Stimulated activated CD8-positive, alpha-beta memory T cell treated with anti-CD3 and anti-CD28 coated beads, Interleukin-4, amount 100 ng/mL, for 1 hour (primary cell): ENCODE results near the gene TVP23C.

Experiments
- DNase-seq, 2 donors: peaks; one replicate each; pipeline ENCODE4 v3.0.0-alpha.2; 2020; ENCODE audit warnings: low read depth in 2 of 2, low spot score in 1 of 2

TVP23C gene

DNA sequence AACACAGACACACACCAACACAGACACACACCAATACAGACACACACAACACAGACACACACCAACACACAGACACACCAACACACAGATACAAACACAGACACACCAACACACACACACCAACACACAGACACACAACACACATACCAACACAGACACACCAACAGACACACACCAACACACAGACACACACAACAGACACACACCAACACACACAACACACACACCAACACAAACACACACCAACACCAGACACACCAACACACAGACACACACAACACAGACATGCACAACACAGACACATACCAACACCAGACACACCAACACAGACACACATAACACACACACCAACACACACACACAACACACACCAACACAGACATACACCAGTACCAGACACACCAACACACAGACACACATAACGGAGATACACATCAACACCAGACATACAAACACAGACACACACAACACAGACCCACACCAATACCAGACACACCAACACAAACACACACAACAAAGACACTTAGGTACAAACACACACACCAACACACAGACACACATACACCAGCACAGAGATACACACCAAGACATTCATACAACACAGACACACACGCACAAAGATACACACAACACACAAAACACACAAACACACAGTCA, 98.1 kb downstream of the TVP23C start:
- no peak for DNase-seq

DNA sequence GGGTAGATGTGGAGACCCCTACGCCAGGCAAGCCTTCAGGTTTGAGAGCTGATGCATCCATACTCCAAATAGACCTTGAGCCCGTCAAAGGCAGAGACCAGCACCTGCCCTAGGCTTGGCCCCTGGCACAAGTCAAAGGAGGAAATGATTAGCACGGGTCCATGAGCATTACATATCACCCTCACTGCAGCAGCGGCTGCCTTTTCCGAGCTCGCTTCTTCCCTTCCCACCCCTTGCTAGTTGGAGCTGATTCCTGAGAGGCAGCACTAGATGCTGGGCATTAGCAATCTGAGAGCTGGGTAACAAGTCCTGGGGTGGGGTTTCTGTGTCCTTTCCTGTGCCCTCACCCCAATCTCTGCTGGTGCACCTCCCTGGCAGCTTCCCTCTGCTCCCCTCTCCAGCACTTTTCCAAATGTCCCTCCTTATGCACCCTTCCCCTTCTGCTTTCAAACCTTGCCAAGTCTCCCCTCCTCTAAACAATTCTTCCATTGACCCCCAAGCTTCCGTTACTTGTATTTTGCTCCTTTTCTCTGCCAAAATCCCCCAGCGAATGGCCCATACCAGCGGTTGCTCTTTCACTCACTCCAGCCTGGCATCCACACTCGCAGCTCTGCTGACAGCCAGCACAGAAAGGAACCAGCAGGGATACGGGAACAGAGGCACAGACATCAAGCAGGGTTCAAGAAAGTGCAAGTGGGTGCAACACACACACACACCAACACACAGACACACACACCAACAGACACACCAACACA, 98.9 kb downstream of the TVP23C start:
- DNase-seq = no peak

DNA sequence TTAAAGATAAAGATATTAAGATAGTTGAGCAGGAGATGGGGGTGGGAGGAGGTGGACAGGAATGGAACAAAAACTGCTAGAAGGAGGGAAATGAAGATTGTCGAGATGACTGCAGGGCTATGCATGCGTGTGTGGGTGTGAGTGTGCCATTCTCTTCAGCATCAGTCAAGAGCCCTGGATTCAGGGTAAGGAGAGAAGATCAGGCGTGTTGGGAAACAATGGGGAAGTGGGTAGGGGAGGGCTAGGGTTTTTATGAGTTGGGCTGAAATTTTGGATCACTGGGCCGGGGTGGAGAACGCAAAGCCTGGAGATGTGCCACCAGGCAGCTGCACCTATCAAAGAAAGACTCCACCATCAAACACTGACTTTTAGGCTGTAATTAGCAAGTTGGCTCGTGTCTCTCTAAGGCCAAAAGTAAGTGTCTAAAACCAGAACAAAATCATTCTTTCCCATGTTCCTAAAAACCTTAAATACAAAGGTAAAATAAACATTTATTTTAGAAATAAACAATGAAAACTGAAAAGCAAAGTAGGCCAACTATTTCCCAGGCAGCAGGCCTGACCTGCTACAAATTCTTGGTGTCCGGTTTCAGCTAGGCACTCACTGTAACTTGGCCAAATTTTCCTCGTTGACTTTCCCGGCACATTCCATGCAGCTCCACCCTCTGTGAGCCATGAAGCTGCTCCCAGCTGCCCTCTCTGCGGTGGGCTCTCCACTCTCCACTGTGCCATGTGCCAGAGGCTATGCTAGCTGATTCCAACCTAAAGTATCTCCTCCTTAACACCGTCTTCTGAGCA, 100.1 kb downstream of the TVP23C start:
- DNase-seq = no peak

DNA sequence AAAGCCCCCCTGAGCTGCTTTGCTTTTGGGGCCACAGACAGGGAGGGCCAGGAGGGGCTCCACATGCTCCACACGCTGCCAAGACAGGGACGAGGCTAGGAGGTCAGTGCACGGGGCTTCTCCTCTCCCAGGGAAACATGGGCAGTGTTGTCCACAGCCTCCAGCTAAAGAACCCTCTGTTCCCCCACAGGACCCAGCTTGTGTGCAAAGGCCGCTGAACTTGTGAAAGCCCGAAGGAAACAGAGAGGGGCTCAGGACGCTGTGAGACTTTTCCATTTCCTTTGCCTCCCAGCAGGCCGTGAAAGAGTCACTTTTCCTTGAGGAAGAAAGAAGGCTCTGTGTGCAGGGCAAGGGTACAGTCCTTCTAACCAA, 105.6 kb downstream of the TVP23C start:
- DNase-seq = no peak

DNA sequence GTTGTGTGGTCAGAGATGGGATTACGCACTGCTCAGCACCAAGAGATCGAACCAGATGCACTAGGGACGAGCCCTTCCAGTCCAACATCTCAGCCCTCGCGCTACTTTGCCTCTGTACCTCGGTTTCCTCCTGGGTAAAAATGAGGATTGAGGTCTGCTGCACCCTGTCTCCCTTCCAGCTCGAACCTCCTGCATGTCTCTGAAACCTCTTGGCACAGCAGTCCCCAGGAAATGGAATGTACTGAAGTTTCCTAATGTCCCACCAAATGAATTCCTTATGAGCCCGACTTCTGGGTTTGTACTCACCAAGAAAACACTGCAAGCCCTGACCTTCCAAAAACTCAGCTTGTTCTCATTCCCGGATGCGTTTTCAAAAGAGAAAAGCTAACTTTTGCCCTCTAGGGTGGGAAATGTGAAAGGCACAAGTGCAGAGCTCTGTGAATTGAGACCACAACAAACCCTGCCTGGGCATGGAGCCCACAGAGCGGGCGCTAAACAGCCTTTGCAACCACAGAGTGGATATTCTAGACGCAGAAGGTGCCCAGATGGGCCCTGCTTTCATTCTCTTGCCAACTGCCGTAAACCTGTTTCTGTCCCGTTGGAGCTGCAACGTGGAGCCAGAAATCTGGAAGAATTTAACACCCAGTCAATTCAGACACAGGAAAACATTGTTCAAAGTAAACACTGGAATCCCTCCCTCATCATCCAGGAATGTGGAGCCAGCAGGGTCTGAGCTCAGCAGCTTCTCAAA, 106.1 kb downstream of the TVP23C start:
- no peak for DNase-seq

DNA sequence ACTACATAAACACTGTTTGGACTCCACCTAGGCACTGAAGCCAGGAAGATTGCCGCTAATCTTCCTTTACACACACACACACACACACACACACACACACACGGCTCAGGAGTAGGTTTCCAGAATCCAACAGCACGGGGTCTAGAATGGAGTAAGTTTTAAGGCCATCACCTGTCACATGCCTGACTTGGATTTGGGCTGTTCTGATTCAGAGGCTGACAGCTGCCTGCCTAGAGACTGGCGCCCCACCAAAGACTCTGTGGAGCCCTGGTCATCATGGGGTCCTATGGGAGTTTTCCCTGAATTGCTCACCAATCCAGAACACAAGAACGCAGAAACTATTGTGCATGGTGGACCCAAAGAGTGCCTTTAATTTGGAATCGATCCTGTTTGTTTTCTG, 106.8 kb downstream of the TVP23C start:
- DNase-seq = no peak

DNA sequence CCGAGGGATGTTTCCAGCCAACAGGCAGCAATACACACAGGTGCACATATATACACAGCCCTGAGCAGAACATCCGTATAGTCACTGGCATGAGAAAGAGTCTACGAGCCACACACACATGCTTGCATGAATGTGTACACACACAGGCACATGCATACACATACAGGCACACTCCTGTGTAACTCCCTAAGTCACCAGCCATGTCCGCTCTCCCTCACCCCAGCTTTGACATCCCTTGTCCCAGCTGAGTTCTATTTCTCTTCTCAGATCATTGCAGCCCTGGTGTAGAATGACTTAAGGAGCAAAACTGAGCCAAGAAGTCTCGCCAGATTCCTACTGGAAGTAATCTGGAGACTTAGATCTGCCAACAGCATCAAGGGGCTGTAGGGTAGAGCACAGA, 108.9 kb downstream of the TVP23C start:
- no peak for DNase-seq

DNA sequence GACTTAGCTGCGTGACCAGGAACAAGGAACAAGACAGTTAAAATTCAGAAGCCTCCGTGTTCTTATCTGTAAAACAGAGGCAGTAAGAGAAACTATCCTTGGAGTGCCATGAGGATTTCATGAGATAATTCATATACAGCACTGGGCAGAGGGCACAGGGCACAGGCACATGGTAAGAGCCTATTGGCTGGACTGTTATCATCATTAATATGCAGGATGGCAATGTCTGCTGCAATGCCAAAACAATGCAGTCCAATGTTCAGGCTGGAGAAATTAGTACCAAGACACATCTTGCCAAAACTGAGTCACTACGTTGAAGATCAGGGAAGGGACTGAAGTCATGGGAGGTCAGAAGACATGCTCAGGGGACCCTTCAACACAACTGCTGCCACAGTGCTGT, 109.5 kb downstream of the TVP23C start:
- DNase-seq = no peak

DNA sequence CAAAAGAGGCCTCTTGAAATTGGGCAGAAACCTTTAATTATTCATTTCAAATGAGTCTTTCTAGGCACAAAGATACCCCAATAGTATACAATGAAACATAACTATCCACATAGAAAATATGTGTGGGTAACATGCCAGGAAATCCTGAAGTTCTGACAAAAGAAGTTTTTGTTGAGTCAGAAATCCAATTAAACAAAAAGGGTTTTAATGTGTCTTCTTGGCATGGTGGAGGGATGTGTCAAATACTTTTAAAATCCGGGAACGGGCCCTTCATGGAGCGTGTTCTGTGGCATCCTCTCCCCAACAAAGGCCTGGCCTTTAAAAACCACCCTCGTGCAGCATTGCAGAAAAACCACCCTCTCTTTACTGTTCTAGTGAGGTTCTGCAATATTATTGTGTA, 110.0 kb downstream of the TVP23C start:
- DNase-seq = no peak

DNA sequence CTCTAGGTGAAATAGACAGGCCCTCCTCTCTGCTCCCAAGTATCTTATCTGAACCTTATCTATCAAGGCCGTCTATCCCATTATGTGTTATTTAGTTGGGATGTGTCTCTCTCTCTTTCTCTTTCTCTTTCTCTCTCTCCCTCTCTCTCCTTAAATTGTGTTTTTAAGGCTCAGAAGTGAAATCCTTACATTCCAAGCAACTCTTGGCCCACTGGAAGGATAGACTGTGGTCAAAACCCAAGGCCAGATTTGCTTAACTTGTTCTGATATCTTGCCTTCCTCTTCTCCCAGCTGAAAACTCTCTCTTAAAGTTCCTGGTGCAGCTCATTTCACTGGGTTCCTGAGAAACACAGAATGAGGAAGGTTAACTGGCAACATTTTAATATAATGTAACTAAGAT, 110.5 kb downstream of the TVP23C start:
- no peak for DNase-seq
